NCI-H2227 treated with DMSO at 0.1 percent for 48 hours (cell line): ENCODE measurements around the gene PSMB2.
"Not testable (repeated sequence)": the region's sequence is repeated elsewhere in the genome, so short reads cannot be mapped to it uniquely, and the experiment has no call there.

Experiments
- DNase-seq: peaks from one replicate; lab custom pipeline; 2025; lab: John Stamatoyannopoulos, UW

Gene PSMB2

DNA sequence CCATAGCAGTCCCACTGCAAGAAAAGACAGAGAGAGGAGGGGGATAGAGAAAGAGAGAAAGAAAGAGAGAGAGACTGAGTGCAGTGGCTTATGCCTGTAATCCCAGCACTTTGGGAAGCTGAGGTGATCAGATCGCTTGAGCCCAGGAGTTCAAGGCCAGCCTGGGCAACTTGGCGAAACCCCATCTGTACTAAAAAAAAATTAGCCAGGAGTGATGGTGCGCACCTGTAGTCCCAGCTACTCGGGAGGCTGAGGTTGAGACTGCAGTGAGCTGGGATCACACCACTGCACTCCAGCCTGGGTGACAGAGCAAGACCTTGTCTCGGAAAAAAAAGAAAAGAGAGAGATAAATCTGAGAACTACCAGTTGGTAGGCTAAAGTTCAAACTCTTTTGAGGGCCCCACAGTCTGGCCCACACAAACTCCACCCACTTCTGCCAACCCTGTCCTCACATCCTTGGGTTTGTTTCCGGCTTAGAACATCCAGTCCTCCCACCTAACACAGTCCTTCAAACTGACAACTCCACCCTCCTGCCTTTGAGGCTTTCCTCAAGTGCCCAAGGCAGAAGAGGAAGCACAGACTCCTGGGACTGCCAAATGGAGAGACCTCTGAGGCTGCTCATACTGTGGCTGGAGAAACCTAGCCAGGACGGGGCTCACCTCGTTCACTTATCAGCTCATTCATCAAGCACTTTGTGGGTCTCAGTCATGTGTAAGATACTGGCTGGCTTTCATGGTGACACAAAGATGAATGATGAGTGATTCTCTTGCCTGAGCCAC, 48.1 kb downstream of the PSMB2 start:
- DNase-seq = no peak

DNA sequence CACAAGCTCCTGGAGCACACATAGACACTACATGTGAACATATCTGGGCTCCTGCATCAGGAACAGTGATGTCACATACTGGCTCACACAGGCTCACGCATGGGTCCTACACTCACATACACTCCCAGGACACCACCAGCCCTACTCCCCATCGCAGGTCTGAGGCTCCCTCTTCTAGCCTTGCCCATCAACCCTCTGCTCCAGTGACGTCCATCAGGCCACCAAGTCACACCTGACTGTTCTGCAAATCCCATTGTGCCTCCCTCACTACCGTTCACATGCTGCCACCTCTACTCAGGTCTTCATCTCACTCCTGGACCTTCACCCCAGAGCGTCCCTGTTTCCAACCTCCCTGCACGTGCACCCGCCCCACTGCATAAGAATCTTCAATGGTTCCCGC, 50.1 kb downstream of the PSMB2 start:
- no peak for DNase-seq

DNA sequence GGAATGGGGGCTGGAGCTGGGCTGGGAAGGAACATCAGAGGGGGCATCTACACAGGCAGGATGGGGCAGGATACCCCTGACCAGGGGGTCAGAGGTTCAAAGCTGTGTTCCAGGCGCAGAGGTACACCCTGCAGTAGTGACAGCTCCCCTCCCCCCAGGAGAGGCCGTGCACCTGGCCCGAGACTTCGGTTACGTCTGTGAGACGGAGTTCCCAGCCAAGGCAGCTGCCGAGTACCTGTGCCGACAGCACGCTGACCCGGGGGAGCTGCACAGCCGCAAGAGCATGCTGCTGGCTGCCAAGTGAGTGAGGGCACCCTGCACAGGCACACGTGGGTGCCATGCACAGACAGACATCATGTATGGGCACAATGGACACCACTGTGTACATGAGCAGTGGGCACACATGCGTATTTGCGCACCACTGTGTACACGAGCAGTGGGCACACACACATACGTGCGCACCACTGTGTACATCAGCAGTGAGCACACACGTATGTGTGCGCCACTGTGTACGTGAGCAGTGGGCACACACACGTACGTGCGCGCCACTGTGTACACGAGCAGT, 50.8 kb downstream of the PSMB2 start:
- no peak for DNase-seq

DNA sequence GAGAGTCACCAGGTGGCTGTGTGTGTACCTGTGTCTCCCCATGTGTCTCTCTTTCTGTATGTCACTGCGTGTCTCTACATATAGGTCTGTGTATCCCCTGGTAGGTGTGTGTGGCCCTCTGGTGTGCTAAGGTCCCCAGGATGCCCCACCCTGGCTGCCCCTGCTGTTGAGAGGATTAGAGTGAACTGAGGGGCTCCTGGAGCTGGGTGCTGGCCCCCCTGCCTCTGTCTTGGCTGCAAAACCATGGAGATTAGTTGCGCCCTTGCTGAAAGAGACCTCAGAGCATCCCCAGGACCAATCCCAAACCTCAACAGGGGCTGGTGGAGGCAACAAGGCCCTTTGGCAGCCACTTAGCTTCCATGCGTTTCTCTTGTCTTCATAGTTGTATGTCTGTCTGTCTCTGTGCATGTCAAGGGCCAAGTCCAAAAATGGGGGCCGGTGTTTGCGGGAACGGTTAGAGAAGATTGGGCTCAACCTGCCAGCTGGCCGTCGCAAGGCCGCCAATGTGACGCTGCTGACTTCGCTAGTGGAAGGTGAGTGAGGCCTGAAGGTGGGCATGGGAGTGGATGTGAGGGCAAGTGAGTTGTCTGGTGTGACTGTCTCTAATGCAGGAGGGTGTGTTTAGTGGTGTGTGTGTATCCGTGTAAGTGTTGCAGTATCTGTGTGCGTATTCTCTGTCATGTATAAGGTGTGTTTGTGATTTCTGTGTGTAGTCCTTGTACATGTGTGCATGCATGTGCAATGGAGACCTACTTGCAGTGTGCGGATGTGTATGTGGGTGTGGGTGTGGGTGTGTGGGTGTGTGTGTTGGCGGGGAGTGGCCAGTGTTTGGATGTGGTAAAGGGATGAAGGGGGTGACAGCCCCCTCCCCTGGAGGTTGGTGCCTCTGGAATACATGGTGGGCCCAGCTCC, 51.6 kb downstream of the PSMB2 start:
- DNase-seq = no peak

DNA sequence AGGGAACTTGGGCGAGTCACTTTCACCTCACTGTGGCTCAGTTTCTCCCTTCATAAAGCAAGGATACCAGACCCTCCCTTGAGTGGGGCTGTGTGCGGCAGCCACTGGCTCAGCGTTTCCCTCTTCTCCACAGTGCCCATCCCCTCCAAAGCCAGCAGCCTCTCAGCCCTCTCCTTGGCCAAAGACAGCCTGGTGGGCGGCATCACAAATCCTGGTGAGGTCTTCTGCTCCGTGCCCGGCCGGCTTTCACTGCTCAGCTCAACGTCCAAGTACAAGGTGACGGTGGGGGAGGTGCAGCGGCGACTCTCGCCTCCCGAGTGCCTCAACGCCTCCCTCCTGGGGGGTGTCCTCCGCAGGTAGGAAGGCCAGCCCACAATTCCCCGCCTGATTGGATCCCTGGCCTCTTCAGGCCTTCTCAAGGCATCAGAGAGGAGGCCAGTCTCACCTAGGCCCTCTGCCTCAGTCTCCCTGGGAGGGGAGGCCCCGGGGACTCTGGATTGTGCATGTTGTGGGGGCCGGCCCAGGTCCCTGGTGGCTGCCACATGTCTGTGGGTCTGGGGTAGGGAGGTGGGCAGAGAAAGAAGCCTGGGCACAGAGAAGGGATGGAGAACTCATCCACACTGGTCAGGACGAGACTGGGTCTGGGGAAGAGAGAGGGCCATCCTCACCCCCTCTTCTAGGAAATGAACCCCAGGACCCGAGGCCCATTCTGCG, 53.0 kb downstream of the PSMB2 start:
- DNase-seq = no peak

DNA sequence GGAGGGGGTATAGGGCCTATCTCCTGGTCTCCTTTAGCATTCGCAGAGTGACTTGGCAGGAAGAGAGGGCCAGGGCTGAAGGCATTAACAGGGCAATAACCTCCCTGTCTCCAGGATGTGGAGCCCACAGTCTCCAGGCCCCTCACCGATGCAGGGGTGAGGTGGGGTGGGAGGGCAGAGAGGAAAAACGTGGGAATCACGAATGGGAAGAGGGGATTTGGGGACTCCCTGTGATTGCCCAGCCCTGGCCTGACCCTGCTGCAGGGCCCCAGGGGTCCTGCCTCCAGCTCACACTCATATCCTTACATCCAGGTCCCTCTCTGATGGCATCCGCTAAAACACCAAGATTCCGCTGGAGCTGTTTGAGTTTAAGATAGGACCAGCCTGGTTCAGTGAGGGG, 53.6 kb downstream of the PSMB2 start:
- DNase-seq = no peak

DNA sequence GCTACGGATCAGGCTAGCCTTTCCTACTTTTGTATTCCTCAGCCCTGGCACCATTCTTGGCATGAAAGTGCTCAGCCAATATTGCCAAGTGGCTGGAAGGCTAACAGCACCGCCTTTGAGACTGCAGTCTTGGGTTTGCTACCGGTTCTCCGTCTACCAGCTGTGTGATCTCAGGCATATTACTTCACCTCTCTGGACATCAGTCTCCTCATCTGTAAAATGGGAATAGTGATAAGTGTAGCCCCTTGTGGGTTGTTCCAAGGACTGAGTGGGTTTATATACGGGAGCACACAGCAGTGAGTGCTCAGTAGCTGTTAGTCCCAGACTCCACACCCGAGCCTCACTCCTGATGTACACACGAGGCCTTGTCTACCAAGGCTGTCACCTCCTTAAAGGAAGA, 54.5 kb downstream of the PSMB2 start:
- DNase-seq = no peak

DNA sequence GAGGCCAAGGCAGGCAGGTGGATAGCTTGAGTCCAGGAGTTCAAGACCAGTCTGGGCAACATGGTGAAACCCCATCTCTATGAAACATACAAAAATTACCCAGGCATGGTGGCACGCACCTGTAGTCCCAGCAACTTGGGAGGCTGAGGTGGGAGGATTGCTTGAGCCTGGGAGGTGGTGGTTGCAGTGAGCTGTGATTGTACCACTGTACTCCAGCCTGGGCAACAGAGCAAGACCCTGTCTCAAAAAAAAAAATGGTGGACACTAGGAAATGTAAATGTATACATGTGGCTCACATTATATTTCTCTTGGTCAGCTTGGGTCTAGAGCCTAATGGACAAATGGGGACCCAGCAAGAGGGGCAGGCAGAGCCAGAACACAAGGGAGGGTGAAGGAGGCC, 55.5 kb downstream of the PSMB2 start:
- DNase-seq = not testable (repeated sequence)

DNA sequence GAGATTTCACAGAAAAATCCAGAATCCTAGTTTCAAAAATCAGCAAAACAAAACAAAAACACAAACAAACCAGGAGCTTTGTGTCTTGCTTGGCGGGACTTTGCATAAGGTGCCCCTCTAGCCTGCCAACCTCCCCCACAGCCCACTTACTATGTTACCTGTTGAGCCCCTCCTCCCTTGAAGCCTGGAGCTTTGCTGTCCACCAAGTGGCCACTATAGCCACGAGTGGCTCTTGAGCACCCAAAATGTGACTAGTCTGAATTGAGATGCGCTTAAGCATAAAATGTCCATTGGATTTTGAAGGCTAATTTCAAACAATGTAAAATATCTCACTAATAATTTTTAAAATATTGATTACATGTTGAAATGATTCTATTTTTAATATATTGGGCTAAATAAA, 56.0 kb downstream of the PSMB2 start:
- no peak for DNase-seq

DNA sequence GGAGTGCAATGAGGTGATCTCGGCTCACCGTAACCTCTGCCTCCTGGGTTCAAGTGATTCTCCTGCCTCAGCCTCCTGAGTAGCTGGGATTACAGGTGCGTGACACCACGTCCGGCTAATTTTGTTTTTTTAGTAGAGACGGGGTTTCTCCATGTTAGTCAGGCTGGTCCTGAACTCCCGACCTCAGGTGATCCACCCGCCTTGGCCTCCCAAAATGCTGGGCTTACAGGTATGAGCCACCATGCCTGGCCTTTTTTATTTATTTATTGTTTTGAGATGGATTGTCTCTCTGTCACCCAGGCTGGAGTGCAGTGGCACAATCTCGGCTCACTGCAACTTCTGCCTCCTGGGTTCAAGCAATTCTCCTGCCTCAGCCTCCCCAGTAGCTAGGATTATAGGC, 59.7 kb downstream of the PSMB2 start:
- DNase-seq = not testable (repeated sequence)

DNA sequence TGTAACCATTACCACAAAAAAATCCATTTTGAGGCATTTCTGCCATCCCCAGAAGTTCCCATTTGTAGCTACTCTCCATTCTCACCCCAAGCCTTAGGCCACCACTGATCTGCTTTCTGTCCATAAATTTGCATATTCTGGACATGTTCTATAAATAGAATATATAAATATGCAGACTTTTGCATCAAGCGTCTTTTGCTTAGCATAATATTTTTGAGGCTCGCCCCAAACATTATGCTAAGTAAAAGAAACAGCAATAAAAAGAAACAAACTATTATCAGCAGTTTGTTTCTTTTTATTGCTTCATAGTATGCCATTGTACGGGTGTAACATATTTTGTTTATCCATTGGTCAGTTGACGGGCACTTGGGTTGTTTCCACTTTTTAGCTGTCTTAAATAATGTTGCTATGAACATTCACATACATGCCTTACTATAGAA, 60.4 kb downstream of the PSMB2 start:
- DNase-seq = no peak

DNA sequence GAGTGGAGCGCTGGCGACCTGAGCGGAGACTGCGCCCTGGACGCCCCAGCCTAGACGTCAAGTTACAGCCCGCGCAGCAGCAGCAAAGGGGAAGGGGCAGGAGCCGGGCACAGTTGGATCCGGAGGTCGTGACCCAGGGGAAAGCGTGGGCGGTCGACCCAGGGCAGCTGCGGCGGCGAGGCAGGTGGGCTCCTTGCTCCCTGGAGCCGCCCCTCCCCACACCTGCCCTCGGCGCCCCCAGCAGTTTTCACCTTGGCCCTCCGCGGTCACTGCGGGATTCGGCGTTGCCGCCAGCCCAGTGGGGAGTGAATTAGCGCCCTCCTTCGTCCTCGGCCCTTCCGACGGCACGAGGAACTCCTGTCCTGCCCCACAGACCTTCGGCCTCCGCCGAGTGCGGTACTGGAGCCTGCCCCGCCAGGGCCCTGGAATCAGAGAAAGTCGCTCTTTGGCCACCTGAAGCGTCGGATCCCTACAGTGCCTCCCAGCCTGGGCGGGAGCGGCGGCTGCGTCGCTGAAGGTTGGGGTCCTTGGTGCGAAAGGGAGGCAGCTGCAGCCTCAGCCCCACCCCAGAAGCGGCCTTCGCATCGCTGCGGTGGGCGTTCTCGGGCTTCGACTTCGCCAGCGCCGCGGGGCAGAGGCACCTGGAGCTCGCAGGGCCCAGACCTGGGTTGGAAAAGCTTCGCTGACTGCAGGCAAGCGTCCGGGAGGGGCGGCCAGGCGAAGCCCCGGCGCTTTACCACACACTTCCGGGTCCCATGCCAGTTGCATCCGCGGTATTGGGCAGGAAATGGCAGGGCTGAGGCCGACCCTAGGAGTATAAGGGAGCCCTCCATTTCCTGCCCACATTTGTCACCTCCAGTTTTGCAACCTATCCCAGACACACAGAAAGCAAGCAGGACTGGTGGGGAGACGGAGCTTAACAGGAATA, 64.0 kb downstream of the PSMB2 start:
- no peak for DNase-seq

DNA sequence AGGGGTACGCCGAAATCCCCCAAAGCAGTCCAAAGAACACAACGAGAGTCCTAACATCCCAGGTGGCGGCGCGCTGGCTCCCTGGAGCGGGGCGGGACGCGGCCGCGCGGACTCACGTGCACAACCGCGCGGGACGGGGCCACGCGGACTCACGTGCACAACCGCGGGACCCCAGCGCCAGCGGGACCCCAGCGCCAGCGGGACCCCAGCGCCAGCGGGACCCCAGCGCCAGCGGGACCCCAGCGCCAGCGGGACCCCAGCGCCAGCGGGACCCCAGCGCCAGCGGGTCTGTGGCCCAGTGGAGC, 64.6 kb downstream of the PSMB2 start:
- DNase-seq = not testable (repeated sequence)

DNA sequence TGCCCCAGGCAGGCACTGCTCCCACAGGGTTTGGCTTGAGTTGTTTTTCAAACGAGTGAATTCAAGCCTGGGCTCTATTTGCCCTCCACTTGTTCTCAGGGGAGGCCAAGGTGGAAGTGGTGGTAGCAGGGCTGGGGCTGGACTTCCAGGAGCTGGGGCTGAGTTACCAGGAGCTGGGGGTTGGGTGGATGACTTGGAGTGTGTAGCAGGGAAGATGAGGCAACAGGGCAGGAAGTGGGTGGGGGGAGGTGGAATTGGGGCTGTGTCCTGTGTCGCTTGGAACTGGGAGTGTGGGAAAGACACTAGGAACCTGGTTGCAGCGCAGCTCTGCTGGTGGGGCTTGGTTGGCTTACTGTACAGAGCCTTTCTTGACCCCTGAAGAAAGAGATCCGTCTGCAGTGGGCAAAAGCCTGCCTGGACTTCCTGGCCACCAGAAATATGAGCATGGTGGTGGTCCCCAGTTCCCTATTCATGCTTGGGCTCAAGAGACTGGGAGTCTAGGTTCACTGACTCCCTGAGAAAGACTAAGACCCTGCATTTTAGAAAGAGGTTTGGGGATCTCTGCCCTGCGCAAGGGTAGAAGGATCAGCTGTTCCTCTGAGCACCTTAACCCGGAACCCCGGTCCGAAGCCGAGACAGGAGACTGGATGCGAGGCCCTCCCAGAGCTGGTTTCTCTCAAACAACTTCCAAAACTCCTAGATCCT, 65.1 kb downstream of the PSMB2 start:
- no peak for DNase-seq

DNA sequence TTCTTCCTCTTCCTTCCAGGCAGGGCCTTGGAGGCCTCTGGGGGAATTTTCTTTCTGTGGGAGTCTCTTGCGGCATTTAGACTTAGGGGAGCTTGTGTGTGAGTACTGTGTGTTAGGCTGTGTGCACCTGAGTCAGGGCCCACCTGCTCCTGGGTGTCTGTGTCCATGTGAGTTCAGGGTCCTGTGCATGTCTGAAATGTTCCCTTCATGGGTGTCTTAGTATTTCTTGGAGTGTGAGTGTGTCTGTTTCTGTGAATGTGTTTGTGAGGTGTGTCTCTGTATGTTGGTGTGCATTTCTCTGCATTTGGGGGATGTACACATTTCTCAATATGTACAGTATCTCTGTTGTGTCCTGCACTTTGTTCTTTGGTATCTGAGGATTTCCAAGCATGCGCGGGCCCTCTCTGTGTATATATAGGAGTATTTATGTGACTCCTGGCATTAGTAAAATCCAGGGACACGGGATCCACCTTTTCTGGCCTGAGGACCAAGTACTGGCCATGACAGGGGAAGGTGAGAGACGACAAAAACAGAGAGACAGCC, 65.8 kb downstream of the PSMB2 start:
- DNase-seq = no peak

DNA sequence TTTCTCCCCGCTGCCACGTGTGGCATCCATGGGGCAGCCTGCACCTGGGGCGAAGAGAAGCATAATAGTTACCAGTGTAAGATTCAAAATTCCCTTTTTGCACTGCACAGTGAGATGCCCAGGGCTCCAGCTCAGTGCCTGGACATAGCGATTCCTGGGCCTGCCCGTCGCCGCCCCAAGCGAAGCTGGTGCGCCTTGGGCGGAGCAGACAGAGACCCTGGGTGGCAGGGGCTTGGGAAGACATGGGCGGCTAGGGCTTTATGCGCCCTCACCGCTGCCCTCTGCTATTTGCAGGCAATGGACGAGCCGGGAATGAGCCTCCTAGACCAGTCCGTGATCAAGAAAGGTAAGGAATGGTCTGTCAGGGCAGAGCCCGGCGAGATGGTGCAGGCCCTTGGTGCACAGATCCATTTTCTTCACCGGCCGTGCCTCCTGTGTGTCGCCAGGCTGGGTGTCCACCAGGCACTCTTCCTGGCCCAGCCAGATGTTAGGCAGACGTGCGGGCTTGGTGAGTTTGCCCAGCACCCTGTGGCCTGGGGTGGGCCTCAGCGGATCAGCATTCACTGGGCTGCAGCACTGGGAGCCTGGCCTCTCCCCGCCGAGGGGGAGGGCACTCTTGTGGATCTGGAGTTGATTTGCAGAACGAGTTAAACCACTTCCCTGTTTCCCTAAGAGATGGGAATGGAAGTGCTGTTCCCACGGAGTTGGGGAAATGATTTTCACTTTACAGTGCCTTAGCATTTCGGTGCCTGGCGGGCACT, 66.5 kb downstream of the PSMB2 start:
- no peak for DNase-seq

DNA sequence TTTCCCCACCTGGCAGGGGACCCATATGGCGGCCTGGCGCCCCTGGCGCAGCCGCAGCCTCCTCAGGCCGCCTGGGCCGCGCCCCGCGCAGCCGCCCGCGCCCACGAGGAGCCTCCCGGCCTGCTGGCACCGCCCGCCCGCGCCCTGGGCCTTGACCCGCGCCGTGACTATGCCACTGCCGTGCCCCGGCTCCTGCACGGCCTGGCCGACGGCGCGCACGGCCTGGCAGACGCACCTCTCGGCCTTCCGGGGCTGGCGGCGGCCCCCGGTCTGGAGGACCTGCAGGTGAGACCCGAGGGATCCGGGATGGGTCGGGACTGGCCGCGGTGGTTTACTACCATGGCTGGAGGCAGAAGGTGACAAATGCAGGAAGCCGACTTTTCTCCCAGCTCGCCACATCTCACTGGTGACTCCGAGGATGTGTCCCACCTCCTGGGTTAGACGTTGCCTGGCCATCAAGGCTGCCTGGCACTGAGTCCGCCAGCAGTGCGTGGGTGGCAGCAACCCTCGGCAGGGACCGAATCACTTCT, 67.1 kb downstream of the PSMB2 start:
- DNase-seq = no peak

DNA sequence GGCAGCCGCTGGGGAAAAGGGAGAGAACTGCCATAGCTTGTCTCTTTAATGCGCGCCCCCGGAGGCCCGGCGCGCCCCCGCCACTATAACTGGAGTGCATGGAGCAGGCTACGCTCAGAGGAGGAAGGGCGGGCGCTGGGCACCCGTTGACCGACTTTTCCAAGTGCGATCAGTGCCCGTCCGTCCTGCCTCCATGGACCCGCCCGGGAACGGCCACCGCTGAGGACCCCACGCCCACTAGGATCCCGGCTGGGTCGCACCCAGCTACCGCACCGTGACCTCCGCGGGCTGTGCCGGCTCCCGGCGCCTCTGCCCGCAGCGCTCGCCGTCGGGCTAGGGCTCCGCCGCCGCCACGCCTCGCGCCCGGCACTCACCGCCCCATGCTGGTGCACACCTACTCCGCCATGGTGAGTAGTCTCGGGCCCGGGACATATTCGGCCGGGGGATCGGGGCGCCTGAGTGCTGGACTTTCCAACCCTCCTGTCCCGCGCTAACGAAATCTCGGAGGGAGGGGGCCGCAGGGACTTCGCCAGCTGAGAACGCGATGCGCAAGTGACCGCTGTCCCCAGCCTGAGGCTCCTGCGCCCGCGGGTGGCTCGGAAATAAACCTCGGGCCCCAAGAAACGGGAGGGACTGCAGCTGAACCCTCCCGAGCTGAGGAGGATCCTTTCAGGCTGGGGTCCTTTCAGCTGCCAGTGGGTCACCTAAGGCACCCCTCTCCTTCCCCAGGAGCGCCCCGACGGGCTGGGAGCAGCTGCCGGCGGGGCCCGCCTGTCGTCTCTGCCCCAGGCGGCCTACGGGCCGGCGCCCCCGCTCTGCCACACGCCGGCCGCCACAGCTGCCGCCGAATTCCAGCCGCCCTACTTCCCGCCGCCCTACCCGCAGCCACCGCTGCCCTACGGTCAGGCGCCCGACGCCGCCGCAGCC, 67.9 kb downstream of the PSMB2 start, which contains the start of gene TFAP2E:
Gene TFAP2E (plus strand): TSS at position 117 of the 927 bp plus-strand sequence. CDS start 264 bp downstream, at position 381.
- peak; percentile 61 for DNase-seq
